A549 (cell line): Measurements from ENCODE around the gene KLF4. TPM values are rescaled to one million over a fixed set of nuclear protein-coding genes. Genes with fewer than 3 reads are reported as not detected.

Experiments
- ATAC-seq, 2 experiments: fragments of 200-7000 bp in 1 of 2; fragments of >200 bp in 1 of 2; cut with Nextera tagmentation in 1 of 2; cut with Tn5 transposase in 1 of 2; 3 replicates each; pipeline versions ENCODE4 v1.8.0 to v1.9.1; 2018 to 2020; ENCODE audit warnings: mild to moderate bottlenecking in 1 of 2, moderate library complexity in 1 of 2
- CTCF ChIA-PET: fragments of 300-600 bp; sonication (Branson Sonifier 250); formaldehyde crosslinking; extraction: SDS; loops from one replicate; lab custom pipeline; 2021; ENCODE audit warnings: antibody characterized with exemption, inconsistent platforms; lab: Yijun Ruan, JAX
- POLR2A ChIA-PET: fragments of 350-600 bp; formaldehyde crosslinking; extraction: SDS; loops from one replicate; lab custom pipeline; 2021; ENCODE audit warnings: antibody characterized with exemption, inconsistent platforms; lab: Yijun Ruan, JAX
- DNase-seq, 2 experiments: peaks; one replicate each; pipeline versions ENCODE4 v3.0.0 to v3.0.0-alpha.2; 2011 to 2016; ENCODE audit warnings: low read depth in 1 of 2, low spot score in 1 of 2
- FAIRE-seq: peaks from 2 replicates; lab custom pipeline; 2011; peaks lifted over from hg19 to GRCh38; lab: Jason Lieb, UNC
- H3K27ac ChIP-seq, 2 experiments: fragments of >200 bp; sonication (Bioruptor Twin); formaldehyde crosslinking; 3 replicates each; pipeline ENCODE4 v1.5.1; 2016 to 2017
- H3K4me1 ChIP-seq: fragments of >200 bp; sonication (Bioruptor Twin); formaldehyde crosslinking; 3 replicates; pipeline ENCODE4 v1.6.1; 2016
- H3K4me2 ChIP-seq: fragments of >200 bp; sonication (Bioruptor Twin); formaldehyde crosslinking; 3 replicates; pipeline ENCODE4 v1.6.1; 2016
- H3K4me3 ChIP-seq: fragments of >200 bp; sonication (Bioruptor Twin); formaldehyde crosslinking; 3 replicates; pipeline ENCODE4 v1.5.1; 2016
- H3K9me3 ChIP-seq: fragments of >200 bp; sonication (Bioruptor Twin); formaldehyde crosslinking; 3 replicates; pipeline ENCODE4 v1.6.1; 2016
- MAFK ChIP-seq: fragments of 450-650 bp; IDR thresholded peaks from 2 replicates; pipeline ENCODE4 v1.6.1; 2014; ENCODE audit not compliant: partially characterized antibody
- WGBS: methylation state at CpG from one replicate; pipeline ENCODE4 v1.1.6; 2017; ENCODE audit errors: missing lambda C conversion rate; 5-methylcytosine and 5-hydroxymethylcytosine counted together
- polyA plus RNA-seq, 4 experiments: library from polyadenylated mRNA; depleted of rRNA in 3 of 4; stranded (reverse); fragments of >200 nt; fragmentation: RNase III in 1 of 4; extraction: RNeasy Plus Mini Kit Qiagen cat#74134 plus additional on column Dnase treatment in 1 of 4; gene quantifications; 2 replicates in 3 of 4; 3 replicates in 1 of 4; pipeline ENCODE4 v1.2.3, GENCODE V29; 2011 to 2017
- small RNA-seq, 6 experiments: library from RNA; depleted of rRNA; stranded (forward); fragments of <200 nt; gene quantifications; one replicate each; pipeline ENCODE3, GENCODE V24; 2012
- TF ChIP-seq, protein P1 (sequence below): fragments of 200-600 bp; sonication (generic); IDR thresholded peaks from 2 replicates; pipeline ENCODE4 v1.6.1; 2016; ENCODE audit warnings: antibody characterized with exemption, mild to moderate bottlenecking, moderate library complexity

Gene KLF4
- polyA plus RNA-seq, 2 of the 4 experiments (the other 2 are of a cell fraction): 3.6 to 8.3 TPM

DNA sequence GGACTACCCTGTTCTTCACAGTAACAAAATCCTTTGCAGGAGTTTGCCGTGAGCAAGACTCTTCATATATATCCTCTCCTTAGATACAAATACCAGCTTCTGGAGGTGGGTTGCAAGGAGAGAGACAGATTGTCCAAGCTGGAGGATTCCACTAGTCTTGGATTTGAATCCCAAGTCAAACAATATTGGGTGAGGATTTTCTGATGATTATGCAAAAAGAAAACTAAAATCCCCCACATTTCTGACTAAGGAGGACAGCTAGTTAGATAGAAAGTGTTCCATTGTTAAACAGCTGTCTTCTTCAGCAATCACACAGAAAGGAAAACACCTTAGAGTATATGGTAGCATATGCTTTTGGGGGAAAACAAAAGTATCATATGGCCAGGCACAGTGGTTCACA, 54.2 kb downstream of the KLF4 start:
- CTCF ChIA-PET: interaction anchor here (1.1 to 8.4 kb wide), 3 partner anchors 10 to 30 kb away, joined by 3 to 47 read pairs (median 6); no protein-coding TSS in a partner anchor
- FAIRE-seq (no peak), DNase-seq (no peak), ATAC-seq (no peak)
- Histone ChIP-seq H3K4me3 (no peak overlapping the region), H3K27ac (no peak overlapping the region), H3K4me2 (no peak overlapping the region), H3K4me1 (peaks cover 7% of the 10 kb centered on the region; the same call in 1 of the 3 replicates), H3K9me3 (no peaks in the 10 kb centered on the region)
- 81% methylated on average over 1 of the region's 1 CpG for WGBS
- POLR2A ChIA-PET: no interaction called here
- TF ChIP-seq, protein P1, sequence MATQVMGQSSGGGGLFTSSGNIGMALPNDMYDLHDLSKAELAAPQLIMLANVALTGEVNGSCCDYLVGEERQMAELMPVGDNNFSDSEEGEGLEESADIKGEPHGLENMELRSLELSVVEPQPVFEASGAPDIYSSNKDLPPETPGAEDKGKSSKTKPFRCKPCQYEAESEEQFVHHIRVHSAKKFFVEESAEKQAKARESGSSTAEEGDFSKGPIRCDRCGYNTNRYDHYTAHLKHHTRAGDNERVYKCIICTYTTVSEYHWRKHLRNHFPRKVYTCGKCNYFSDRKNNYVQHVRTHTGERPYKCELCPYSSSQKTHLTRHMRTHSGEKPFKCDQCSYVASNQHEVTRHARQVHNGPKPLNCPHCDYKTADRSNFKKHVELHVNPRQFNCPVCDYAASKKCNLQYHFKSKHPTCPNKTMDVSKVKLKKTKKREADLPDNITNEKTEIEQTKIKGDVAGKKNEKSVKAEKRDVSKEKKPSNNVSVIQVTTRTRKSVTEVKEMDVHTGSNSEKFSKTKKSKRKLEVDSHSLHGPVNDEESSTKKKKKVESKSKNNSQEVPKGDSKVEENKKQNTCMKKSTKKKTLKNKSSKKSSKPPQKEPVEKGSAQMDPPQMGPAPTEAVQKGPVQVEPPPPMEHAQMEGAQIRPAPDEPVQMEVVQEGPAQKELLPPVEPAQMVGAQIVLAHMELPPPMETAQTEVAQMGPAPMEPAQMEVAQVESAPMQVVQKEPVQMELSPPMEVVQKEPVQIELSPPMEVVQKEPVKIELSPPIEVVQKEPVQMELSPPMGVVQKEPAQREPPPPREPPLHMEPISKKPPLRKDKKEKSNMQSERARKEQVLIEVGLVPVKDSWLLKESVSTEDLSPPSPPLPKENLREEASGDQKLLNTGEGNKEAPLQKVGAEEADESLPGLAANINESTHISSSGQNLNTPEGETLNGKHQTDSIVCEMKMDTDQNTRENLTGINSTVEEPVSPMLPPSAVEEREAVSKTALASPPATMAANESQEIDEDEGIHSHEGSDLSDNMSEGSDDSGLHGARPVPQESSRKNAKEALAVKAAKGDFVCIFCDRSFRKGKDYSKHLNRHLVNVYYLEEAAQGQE: no peak
- TF ChIP-seq MAFK: peak; percentile 82

Small RNAs within 50 kb of the gene (small RNA-seq; reads per million reads assigned to genes)
- gene HMGN2P32 (0 reads per million in 6 experiments), gene RNU6-492P (0 to 0.49 (median 0) reads per million in 6 experiments)

Other genes with a start within 250 kb of the KLF4 start
- 195 and 207 TPM in 2 replicates for gene RAD23B, start 206.5 kb downstream of the KLF4 start, polyA plus RNA-seq (2011; rRNA removed)
- gene RAD23B, start 206.5 kb downstream of the KLF4 start, polyA plus RNA-seq (2017; fragmentation: RNase III; extraction: RNeasy Plus Mini Kit Qiagen cat#74134 plus additional on column Dnase treatment): 136 to 141 TPM (median 140 TPM) in 3 replicates